Astrocyte (in vitro differentiated cells and primary cell): ENCODE results near the gene METTL8.

Experiments
- CTCF ChIP-seq: IDR thresholded peaks from 2 replicates; pipeline ENCODE4 v1.5.1; 2011; ENCODE audit warnings: low read depth, mild to moderate bottlenecking, inconsistent platforms, low read length, moderate library complexity; ENCODE audit not compliant: insufficient read depth
- EZH2 ChIP-seq: IDR thresholded peaks from 2 replicates; pipeline ENCODE4 v1.6.1; 2012; ENCODE audit warnings: mild to moderate bottlenecking, low read length, inconsistent platforms; ENCODE audit not compliant: insufficient read depth

DNA sequence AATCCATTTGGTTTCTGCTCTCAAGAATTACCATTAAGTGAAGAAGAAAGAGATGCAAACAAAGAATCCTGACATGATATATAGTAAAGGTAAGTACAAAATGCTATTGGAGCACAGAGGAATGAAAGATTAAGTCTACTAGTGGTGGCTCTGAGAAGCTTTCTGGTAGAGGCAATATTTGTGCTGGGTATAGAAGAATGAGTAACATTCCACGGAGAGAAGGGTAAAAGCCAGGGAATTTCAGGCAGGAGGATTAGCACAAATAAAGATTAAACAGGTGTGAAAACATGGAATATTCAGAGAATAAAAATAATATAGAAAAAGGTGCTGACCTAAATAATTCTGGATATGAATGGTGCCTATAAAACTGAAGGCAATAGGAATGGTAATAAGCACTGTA lies 31.8 kb downstream of the METTL8 start:
- TF ChIP-seq CTCF, result no peak
- TF ChIP-seq EZH2, result no peak
